GM18499 (cell line): ENCODE data around the gene PRICKLE1.

ENCODE experiments used
- ATAC-seq: cut with Tn5 transposase; IDR thresholded peaks from one replicate; pipeline ENCODE4 v1.9.1; 2021; ENCODE audit warnings: moderate number of reproducible peaks; ENCODE audit not compliant: insufficient read depth, unreplicated experiment

PRICKLE1 gene

DNA sequence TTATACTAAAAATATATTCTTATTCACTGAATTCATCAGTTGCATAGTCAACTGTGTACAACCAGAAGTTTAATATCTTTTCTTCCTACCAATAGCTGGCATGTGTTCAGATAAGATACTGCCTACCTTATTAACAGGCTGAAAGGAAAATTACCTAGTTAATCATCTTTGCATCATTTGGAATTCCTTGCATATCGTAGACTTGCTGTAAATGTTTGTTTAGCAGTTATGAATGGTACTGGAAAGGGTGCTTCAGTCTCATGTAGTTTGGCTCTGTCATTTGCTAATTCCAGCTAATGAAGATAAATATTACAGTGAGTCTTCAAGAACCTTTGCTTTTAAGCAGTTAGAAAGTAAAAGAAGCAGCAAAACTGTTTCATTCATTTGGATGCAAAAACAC lies 179.2 kb downstream of the PRICKLE1 start:
- ATAC-seq, result no peak

GRCh38 chr12:42409471-42409870 lies 180.1 kb downstream of the PRICKLE1 start:
- ATAC-seq, result no peak

GRCh38 chr12:42407306-42407705 lies 182.2 kb downstream of the PRICKLE1 start:
- ATAC-seq, result no peak
